GM12875 (cell line): ENCODE results near the gene DUSP11.
A peak's percentile ranks its signal among the peaks of the same experiment; 100 is the strongest.

Experiments used
- H3K4me3 ChIP-seq: one replicate; pipeline ENCODE4 v1.5.1; 2011; ENCODE audit warnings: low read depth, low read length, control low read depth
- TF ChIP-seq, protein P1 (sequence below): IDR thresholded peaks from 2 replicates; pipeline ENCODE4 v1.5.1; 2011; ENCODE audit warnings: low read depth, mild to moderate bottlenecking, control low read depth, inconsistent platforms, low read length, moderate library complexity, borderline replicate concordance; ENCODE audit not compliant: insufficient read depth

The DUSP11 gene

DNA sequence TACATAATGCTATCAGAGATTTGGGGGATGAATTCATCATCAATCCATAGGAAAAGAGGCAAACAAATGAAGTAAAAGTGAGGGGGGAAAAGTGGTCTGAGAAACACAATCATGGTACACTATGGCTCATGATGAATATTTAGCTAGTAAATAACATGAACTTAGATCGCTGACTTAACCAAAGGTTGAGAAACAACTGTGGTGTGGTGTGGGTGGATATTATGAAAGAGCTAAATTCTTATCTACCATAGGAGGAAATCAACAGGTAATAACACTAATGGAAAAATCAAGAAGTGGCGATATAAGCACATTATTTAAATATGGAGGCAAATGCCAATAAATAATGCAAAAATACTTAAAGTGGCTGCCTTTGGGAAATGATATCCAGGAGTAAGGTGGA, 30.6 kb downstream of the DUSP11 start:
- no peak overlapping the region for H3K4me3 ChIP-seq
- TF ChIP-seq, protein P1, sequence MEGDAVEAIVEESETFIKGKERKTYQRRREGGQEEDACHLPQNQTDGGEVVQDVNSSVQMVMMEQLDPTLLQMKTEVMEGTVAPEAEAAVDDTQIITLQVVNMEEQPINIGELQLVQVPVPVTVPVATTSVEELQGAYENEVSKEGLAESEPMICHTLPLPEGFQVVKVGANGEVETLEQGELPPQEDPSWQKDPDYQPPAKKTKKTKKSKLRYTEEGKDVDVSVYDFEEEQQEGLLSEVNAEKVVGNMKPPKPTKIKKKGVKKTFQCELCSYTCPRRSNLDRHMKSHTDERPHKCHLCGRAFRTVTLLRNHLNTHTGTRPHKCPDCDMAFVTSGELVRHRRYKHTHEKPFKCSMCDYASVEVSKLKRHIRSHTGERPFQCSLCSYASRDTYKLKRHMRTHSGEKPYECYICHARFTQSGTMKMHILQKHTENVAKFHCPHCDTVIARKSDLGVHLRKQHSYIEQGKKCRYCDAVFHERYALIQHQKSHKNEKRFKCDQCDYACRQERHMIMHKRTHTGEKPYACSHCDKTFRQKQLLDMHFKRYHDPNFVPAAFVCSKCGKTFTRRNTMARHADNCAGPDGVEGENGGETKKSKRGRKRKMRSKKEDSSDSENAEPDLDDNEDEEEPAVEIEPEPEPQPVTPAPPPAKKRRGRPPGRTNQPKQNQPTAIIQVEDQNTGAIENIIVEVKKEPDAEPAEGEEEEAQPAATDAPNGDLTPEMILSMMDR, result no peak

DNA sequence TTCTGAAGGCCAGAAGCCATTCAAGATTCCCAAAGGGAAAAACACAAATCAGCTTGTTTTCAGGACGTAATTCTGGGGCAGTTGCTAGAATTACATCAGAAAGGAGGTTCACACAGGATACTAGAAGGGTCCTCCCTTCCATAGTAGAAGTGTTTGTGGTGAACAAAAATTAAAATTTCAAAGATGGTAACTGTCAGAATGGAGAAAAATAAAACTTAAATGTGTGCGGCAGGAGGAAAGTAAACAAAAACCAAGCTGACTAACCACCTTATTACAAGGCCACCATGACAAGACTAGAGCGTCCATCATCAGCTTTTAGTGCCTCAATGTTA, 33.1 kb downstream of the DUSP11 start:
- TF ChIP-seq, protein P1, result no peak
- H3K4me3 ChIP-seq, result no peak overlapping the region

DNA sequence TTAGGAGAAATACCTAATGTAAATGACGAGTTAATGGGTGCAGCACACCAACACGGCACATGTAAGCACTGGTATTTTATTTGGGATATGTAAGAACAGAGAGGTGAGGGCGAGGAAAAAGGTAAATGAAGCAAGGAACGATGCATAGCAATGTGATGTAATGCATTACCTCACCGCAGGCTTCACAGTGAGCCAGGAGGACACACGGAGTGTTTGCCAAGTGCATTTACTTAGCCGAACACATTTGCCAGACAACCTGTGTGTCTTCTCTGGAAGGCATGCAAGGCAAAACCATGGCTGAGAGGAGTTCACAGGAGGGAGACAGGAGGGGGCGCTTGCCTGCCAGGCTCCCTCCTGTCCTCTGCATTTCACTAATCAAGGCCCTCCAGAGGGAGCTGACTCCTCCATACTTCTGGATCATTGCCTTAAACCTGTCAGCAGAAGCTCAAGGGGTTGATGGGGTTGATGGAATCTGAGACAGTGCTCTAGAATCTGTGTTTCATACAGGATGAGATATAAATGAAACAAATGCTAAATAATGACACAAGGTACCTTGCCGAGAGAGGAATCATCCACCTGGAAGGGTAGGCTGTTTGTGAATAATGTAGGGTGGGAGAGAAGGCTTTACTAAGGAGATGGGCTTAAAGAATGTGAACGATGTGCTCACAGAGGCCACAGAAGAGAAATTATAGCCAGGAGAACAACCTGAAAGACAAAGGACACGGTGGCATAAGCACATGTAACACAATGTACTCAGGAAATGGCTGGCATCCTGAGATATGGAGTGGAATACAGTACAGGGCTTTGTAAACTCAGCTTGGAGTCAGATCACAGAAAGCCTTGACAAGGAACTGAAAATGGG, 33.7 kb downstream of the DUSP11 start:
- H3K4me3 ChIP-seq, result no peak overlapping the region
- TF ChIP-seq, protein P1, result no peak

DNA sequence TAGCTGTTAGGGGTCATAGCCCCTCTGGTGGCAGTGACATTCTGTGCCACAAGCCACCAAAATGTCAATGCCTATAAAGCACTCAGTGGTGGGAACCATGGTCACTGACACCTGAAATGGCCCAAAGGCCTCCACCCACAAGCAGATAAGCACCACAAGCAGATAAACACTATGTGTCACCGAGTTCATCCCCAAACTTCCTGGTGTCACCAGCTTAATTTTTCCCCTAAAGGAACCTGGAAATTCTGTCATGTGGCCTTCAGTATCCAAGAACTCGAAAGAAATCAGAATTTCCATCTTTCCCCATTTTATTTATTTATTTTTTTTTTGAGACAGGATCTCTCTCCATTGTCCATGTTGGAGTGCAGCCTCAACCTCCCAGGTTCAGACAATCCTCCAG, 39.1 kb downstream of the DUSP11 start:
- TF ChIP-seq, protein P1, result no peak
- no peak overlapping the region for H3K4me3 ChIP-seq

DNA sequence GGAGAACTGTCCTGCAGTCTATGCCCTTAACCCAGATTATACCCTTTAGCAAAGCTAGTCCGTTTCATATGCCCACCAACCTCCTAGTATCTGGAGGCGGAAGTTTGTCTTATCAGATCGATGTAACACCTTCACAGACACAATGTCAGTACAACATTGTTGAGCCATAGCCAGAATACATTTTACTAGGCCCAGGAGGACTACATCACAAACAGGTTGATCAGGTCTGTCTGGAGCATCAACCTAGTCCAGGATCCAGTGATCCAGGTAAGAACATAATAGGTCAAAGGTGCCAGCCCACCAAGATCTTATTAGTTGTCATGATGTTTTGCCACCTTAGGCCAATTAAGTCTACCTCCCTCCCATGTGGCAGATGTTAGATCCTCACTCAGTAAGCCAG, 40.8 kb downstream of the DUSP11 start:
- TF ChIP-seq, protein P1, result no peak

DNA sequence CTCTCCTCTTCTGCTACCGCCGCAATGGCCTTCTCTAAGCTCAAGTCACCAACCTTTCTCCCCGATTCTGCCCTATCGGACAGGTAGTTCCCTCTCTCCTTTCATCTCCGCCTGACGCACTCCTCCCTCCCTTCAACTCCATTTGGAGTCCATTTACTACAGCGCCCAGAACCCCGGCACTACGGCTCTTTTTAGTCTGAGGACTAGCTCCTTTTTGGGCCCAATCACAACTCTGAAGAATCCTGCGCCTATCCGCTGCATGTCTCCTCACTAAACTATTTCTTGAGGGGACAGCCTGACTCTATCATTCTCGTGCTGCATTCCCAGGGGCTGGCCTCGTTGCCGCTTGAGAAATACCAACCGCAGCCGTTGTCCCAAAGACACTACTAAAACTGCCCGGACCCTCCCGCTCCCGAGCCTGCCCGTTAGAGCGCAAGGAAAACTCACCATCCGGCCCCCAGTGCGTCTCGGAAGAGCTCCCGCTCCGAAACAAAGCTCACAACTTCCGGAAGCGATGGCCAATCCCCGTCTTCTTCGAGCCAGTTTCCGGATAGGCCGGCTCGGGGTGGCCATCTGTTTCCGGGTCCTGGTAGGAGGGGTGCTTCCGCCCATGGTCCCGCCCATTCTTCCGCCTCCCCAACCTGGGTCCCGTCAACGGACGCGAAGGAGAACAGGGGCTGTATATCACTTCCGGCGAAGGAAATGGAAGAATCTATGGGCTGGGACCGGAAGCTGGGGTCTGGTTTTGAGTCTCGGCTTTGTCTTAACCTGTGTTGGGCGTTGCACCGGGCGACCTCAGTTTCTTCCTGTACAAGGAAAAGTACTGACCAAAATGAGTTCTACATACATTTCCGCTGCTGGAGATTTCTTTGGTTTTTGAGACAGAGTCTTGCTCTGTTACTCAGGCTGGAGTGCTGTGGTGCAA, 42.8 kb downstream of the DUSP11 start, which contains the start of gene TPRKB:
TSS of gene TPRKB (minus strand) at position 491 of the 925 bp plus-strand sequence. CDS start 2,776 bp downstream, outside the sequence.
- TF ChIP-seq, protein P1, result no peak
- H3K4me3 ChIP-seq, result peak within 1 kb of the TSS; percentile 74

More for the DNA sequence above, 40.8 kb downstream of the DUSP11 start:
- H3K4me3 ChIP-seq, result no peak overlapping the region
